Neural cell (in vitro differentiated cells): ENCODE measurements around the gene ENTPD2. TPM values are rescaled to one million over a fixed set of nuclear protein-coding genes. Genes with fewer than 3 reads are reported as not detected.

Experiments used
- H2AFZ ChIP-seq: fragments of 200-600, 300-800 bp; sonication (generic), shearing (Covaris generic); 2 replicates; pipeline ENCODE4 v1.6.0; 2014; ENCODE audit warnings: low read depth, mild to moderate bottlenecking, antibody characterized with exemption, low read length, moderate library complexity
- H3F3A ChIP-seq: fragments of 200-600 bp; shearing (Covaris generic); 2 replicates; pipeline ENCODE4 v1.6.1; 2016; ENCODE audit warnings: mild to moderate bottlenecking, moderate library complexity, mixed read lengths, antibody characterized with exemption, low read length; ENCODE audit not compliant: insufficient read depth, poor library complexity, severe bottlenecking
- H3K27ac ChIP-seq: fragments of 200-600, 300-800 bp; sonication (generic), shearing (Covaris generic); 2 replicates; pipeline ENCODE4 v1.5.1; 2014; ENCODE audit warnings: mild to moderate bottlenecking, low read length, moderate library complexity
- H3K27me3 ChIP-seq: fragments of 300-800, 200-600 bp; sonication (generic), shearing (Covaris generic); 2 replicates; pipeline ENCODE4 v1.6.0; 2014; ENCODE audit warnings: mild to moderate bottlenecking, low read depth, low read length, moderate library complexity; ENCODE audit not compliant: insufficient read depth
- H3K36me3 ChIP-seq: fragments of 300-800, 200-600 bp; sonication (generic), shearing (Covaris generic); 2 replicates; pipeline ENCODE4 v1.5.1; 2014; ENCODE audit warnings: mild to moderate bottlenecking, antibody characterized with exemption, low read length, moderate library complexity; ENCODE audit not compliant: insufficient read depth
- H3K4me2 ChIP-seq: fragments of 300-800, 200-600 bp; sonication (generic), shearing (Covaris generic); 2 replicates; pipeline ENCODE4 v1.6.0; 2014; ENCODE audit warnings: mild to moderate bottlenecking, low read length
- H3K4me3 ChIP-seq: fragments of 300-800, 200-600 bp; sonication (generic), shearing (Covaris generic); 2 replicates; pipeline ENCODE4 v1.5.1; 2014; ENCODE audit warnings: mild to moderate bottlenecking, low read length, moderate library complexity
- H3K79me2 ChIP-seq: fragments of 200-600 bp; shearing (Covaris generic); replicated peaks from 2 replicates; pipeline ENCODE4 v1.6.0; 2014; ENCODE audit warnings: mild to moderate bottlenecking, low read length, moderate library complexity; ENCODE audit not compliant: insufficient read depth
- H3K9ac ChIP-seq: fragments of 300-800, 200-600 bp; sonication (generic), shearing (Covaris generic); 2 replicates; pipeline ENCODE4 v1.6.1; 2016; ENCODE audit warnings: mild to moderate bottlenecking, low read length, mixed read lengths
- H3K9me2 ChIP-seq: fragments of 200-600 bp; shearing (Covaris generic); 2 replicates; pipeline ENCODE4 v1.6.1; 2016; ENCODE audit warnings: mild to moderate bottlenecking, low read length, mixed read lengths; ENCODE audit not compliant: insufficient read depth
- H3K9me3 ChIP-seq: fragments of 200-600, 300-800 bp; sonication (generic), shearing (Covaris generic); 2 replicates; pipeline ENCODE4 v1.6.1; 2016; ENCODE audit warnings: mild to moderate bottlenecking, mixed run types, low read length, moderate library complexity, mixed read lengths
- H4K20me1 ChIP-seq: fragments of 200-600 bp; shearing (Covaris generic); 2 replicates; pipeline ENCODE4 v1.6.1; 2016; ENCODE audit warnings: mild to moderate bottlenecking, mixed run types; ENCODE audit not compliant: insufficient read depth
- CTCF ChIP-seq: fragments of 450-650 bp; IDR thresholded peaks from 2 replicates; pipeline ENCODE4 v1.5.1; 2014; ENCODE audit warnings: antibody characterized with exemption, mild to moderate bottlenecking, moderate library complexity; ENCODE audit not compliant: poor library complexity, severe bottlenecking
- EP300 ChIP-seq: fragments of 450-650 bp; conservative IDR thresholded peaks from 2 replicates; pipeline ENCODE4 v1.6.1; 2014; ENCODE audit warnings: antibody characterized with exemption, mild to moderate bottlenecking, moderate library complexity; ENCODE audit not compliant: poor library complexity, severe bottlenecking
- EZH2 ChIP-seq: fragments of 200-600, 300-800 bp; shearing (Covaris generic), sonication (generic); IDR thresholded peaks from 2 replicates; pipeline ENCODE4 v1.6.1; 2014; ENCODE audit warnings: antibody characterized with exemption, low read length, borderline replicate concordance, mild to moderate bottlenecking; ENCODE audit not compliant: insufficient read depth, poor library complexity, severe bottlenecking
- MXI1 ChIP-seq: fragments of 450-650 bp; conservative IDR thresholded peaks from 2 replicates; pipeline ENCODE4 v1.6.1; 2014; ENCODE audit warnings: antibody characterized with exemption, mild to moderate bottlenecking; ENCODE audit not compliant: poor library complexity, severe bottlenecking
- POLR2AphosphoS5 ChIP-seq: IDR thresholded peaks from 2 replicates; pipeline ENCODE4 v1.6.1; 2012
- RAD21 ChIP-seq: fragments of 450-650 bp; conservative IDR thresholded peaks from 2 replicates; pipeline ENCODE4 v1.6.1; 2014; ENCODE audit warnings: antibody characterized with exemption, mild to moderate bottlenecking, moderate library complexity
- REST ChIP-seq: IDR thresholded peaks from 2 replicates; pipeline ENCODE4 v1.6.1; 2012; ENCODE audit warnings: borderline replicate concordance
- SMC3 ChIP-seq: fragments of 450-650 bp; conservative IDR thresholded peaks from 2 replicates; pipeline ENCODE4 v1.6.1; 2014; ENCODE audit warnings: antibody characterized with exemption, mild to moderate bottlenecking, moderate library complexity; ENCODE audit not compliant: poor library complexity
- TAF1 ChIP-seq: IDR thresholded peaks from 2 replicates; pipeline ENCODE4 v1.6.1; 2012; ENCODE audit warnings: low read depth
- polyA plus RNA-seq: library from polyadenylated mRNA; depleted of rRNA; stranded (reverse); fragments of >200 nt; gene quantifications from 2 replicates; pipeline ENCODE4 v1.2.3, GENCODE V29; 2014

The ENTPD2 gene
- polyA plus RNA-seq, 1 donor from 2014 or later: not detected

- no peak overlapping the region for H3K9ac ChIP-seq
- no peaks in the 10 kb centered on the region for H3K9me2 ChIP-seq
- TF ChIP-seq CTCF: no peak
- TF ChIP-seq EP300: no peak
- no peak for TF ChIP-seq SMC3
- no peak for TF ChIP-seq REST
- TF ChIP-seq EZH2: no peak
- no peak for TF ChIP-seq TAF1
- TF ChIP-seq POLR2AphosphoS5: no peak
- TF ChIP-seq RAD21: no peak
- TF ChIP-seq MXI1: no peak
- no peak overlapping the region for H3K4me3 ChIP-seq
- H4K20me1 ChIP-seq: no peaks in the 10 kb centered on the region
- H3F3A ChIP-seq: no peaks in the 10 kb centered on the region
- no peaks in the 10 kb centered on the region for H3K79me2 ChIP-seq
- peaks cover 50% of the 10 kb centered on the region for H3K27me3 ChIP-seq
- H3K27ac ChIP-seq: no peak overlapping the region
- H3K4me2 ChIP-seq: no peak overlapping the region
- H3K36me3 ChIP-seq: no peaks in the 10 kb centered on the region
- no peaks in the 10 kb centered on the region for H3K9me3 ChIP-seq
- no peak overlapping the region for H2AFZ ChIP-seq
Measured at GRCh38 chr9:137055385-137056364, 1.8 kb upstream of the ENTPD2 start.

GRCh38 chr9:137054932-137055384 is 1.1 kb upstream of the ENTPD2 start:
- Histone ChIP-seq H3K9ac (no peak overlapping the region), H3K27ac (no peak overlapping the region), H3K4me3 (no peak overlapping the region)

More at GRCh38 chr9:137054932-137055384, 1.1 kb upstream of the ENTPD2 start:
- Histone ChIP-seq H3K27me3 (peaks cover 57% of the 10 kb centered on the region), H3K4me2 (no peak overlapping the region), H3K9me3 (no peaks in the 10 kb centered on the region), H3K36me3 (no peaks in the 10 kb centered on the region), H3K79me2 (no peaks in the 10 kb centered on the region), H3F3A (no peaks in the 10 kb centered on the region), H4K20me1 (no peaks in the 10 kb centered on the region), H2AFZ (no peak overlapping the region), H3K9me2 (no peaks in the 10 kb centered on the region)
- TF ChIP-seq CTCF (no peak), EZH2 (no peak), RAD21 (no peak), MXI1 (no peak), REST (no peak), POLR2AphosphoS5 (no peak)
